DMS53 treated with DMSO at 0.1 percent for 48 hours (cell line): ENCODE data around the gene QRFP.
"Not testable (repeated sequence)": the region's sequence is repeated elsewhere in the genome, so short reads cannot be mapped to it uniquely, and the experiment has no call there.

Source experiments
- DNase-seq: peaks from one replicate; lab custom pipeline; 2025; ENCODE audit not compliant: unreplicated experiment; lab: John Stamatoyannopoulos, UW

QRFP gene

DNA sequence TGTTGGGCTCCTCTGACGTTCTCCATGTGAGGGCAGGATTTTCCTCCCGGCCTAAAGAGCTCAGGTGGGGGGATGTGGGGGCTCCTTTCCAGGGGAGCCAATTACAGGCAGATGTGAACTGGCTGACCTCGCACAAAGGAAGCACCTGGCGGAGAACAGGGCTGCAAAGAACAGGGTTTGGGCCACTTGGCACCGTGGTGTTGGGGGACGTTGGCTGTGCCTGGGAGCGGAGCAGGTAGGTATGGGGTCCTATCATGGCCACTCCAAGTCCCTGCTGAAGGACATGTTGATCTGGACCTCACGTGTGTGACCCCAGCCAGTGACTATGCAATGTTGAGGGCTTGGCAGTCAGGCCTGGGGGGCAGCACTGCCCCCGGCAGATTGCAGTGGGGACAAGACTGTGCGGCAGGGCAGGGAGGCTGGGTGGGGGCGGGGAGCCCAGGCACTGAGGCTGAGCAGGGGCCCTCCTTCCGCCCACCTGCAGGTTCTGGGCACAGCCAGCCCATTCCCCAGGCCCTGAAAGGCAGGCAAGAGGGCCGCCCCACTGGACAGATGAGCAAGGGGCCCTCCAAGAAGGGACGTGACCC, 23.0 kb upstream of the QRFP start:
- no peak for DNase-seq

DNA sequence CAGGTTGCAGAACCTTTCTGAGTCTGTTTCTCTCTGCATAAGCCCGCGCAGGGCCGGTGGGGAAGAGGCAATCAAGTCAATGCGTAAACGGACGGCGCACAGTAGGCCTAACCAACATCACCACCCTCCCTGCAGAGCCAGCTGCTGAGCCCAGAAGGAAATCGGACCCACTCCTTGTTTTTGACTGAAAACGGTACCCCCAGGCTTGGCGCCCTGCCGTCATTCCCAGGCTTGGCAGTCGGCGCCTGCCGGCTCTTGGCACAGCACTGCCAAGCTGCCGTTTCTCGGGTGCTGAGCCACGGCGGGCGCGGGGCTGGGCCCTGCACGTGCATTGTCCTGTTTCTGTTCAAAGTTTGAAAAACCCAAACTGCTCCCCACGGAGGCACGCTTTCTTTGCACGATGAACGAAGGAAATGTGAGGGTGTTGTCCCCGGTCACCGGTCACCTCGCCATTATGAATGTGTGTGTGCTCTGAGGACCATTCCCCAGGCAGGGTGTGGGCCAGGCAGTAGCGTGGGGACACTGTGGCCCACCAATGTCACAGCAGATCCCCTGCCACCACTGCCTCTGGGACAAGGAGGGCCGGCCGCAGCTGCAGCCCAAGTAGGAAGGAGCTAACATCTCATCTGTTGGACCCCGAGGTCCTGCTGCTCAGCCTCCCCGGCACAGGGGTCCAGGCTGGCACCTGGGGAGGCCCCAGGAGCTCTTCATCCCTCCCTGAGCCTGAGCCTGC, 22.4 kb upstream of the QRFP start:
- DNase-seq, result no peak

DNA sequence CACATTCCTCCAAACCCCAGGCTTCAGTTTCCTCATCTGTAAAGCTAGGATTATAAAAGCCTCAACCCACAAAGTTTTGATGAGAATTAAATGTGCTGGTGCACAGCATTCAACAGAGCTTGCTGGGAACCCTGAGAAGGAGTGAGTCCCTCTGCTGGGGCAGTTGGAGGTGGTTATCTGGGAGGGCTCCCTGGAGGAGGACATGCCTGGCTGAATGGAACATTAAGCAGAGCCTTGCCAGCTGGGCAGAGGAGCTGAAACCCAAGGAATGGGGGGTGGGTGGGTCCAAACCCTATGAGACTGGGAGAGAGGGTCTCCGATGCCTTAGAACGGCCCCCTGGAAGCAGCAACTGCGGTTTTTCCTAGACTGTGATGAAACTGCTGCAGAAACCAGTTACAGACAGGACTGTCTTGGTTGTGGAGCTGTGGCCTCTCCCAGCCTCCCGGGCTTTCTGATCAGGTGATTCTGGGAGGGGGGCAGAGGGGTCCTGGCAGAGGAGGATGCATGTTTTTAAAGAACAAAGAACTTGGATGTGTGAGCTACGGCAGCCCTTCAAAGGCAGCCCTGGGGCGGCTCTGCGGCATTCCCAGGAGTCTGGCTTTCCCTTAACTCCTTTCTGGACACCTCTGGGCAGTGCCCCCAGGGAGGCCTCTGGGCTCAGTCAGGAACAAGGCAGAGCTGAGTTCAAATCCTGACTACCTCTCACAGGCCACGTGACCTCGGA, 21.7 kb upstream of the QRFP start:
- DNase-seq, result no peak

DNA sequence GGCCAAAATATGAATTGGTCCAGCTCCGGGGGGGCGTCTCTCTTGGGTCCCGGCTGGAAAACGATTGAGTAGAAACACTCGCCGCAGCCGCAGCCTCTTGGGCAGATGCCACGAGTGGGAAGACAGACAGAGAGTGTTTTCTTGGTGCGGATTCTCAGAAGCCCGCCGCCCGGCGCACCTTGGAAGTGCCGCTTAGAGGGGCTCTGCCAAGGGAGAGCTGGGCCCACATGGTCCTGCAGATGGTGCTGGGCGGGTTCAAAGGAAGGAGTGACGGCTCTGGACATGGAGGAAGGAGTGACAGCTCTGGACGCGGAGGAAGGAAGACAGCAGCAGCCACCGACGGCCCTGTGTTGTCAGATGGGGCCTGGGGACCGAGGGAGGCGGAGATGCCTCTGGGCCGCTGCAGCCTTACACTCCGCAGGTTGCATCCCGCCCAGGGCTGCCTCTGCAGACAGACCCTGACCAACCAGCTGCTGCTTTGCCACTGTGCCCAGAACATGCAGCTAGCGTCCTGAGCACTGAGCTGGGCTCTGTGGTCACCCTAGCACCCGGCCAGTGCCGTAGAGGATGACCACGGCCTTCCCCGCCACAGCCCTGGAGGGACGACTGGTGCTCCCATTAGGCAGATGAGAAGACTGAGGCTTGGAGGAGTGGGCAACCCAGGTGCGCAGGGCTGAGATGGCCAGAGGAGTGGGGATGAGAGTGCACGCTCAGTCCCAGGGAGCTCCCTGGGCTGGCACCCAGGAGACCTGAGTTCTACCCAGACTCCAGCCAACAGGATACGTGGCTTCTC, 20.8 kb upstream of the QRFP start:
- no peak for DNase-seq

DNA sequence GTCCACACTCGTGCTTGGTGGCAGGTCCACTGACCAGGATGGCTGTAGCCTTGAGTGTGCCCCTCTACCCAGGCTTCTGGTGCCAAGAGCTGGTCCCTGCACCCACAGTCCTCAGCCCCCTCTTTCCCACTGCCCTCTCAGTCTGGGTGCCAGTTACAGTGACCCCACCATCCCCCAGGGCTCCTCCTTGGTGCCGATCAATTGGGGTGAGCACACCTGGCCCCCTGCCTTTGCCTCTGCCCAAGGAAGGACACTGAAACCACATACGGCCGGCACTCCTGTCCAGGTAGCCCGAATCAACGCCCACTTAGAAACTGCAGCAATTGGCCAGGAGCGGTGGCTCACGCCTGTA, 18.5 kb upstream of the QRFP start:
- no peak for DNase-seq

DNA sequence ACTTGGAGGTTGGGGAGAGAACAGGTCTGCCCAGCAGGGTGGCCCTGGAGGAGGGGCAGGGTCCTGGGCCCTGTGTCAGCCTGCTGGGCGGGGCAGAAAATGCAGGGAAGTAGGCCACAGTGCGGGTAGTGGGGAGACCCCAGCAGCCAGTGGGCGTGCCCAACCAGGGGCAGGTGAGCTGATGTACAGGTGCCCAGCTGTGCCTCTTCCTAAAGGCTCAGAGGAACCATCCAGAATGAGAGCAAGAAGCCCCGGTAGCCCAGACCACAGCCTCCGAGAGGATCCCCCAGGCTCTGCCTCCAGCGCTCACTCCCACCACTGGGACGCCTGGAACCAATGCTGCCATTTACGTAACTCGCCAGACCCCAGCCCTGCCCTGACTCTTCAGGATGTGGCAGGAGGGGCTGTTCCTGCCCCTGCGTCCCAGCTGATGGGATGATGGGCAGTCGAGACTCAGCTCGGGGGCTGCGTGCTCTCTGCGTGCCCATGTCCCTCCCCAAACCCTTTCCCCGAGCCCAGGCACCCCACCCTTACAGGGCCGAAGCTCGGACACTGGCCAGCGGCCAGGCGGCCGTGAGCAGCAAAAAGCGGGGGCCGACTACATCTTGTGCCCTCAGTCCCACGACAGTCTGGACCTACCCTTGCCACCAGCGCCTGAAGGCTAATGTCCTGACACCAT, 17.9 kb upstream of the QRFP start:
- DNase-seq, result no peak

DNA sequence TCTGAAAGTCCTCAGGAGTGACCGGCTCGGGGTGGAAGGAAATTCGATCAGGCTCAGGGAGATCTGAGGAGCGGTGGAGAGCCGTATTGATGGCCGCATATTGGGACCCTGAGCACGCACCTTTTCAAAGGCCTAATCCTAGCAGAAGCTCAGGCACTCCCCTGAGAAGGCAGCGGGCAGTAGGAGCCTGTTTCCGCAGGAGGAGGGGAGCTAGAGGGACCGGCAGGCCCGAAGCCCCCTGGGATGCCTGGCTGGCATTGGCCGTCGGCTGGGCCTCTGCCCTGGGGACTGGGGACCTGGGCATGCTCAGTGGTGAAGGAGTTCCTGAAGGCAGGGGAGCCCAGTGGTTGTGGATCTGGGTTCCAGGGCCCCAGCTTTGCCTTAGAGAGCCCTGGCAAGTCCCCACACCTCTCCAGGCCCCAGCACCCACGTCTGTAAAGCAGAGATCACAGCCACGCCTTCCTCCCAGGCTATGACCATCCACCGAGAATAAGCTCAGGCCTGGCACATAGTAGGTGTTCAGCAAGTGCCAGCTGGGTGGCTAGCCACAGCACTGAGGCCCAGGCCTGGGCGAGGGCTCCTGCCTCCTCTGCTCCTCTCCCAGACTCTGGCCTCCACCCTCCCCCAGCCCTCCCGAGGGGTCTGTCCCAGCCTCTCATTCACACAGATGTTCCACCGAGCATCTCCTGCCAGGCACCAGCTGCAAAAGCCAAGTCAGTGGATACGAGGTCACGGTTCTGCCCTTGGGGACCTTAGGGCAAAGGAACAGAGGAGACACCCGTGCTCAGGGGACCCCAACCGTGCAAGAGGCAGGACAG, 17.2 kb upstream of the QRFP start:
- no peak for DNase-seq

DNA sequence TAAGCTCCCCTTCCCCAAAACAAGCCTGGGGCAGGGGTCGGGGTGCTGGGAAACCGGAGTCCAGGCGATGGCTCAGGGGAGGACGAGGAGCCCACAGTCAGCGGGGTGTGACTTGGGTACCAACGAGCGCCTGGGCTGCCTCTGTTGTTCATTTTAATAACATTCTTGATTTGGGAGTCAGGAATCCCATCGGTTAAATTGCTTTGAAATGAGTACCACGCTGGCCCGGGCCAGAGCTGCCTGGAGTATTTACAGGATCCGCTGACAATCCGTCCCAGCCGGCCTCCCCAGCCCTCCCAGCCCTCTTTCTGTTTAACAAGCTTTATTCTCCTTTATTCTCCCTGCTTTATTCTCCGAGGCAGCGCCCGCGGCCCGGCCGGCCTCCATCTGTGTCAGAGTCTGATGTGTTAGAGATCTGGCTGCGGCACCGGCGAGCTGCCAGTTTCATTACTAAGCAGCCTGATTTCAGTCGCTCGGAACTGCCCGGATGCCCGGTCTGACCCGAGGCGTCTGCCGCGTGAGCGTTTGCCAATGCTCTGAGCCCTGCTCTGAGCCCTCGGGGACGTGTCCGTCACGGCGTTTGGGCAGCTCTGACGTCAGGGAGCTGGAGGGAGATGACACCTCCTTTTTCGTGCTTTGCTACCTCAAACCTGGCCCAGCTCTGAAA, 16.5 kb upstream of the QRFP start:
- peak; percentile 41 for DNase-seq

DNA sequence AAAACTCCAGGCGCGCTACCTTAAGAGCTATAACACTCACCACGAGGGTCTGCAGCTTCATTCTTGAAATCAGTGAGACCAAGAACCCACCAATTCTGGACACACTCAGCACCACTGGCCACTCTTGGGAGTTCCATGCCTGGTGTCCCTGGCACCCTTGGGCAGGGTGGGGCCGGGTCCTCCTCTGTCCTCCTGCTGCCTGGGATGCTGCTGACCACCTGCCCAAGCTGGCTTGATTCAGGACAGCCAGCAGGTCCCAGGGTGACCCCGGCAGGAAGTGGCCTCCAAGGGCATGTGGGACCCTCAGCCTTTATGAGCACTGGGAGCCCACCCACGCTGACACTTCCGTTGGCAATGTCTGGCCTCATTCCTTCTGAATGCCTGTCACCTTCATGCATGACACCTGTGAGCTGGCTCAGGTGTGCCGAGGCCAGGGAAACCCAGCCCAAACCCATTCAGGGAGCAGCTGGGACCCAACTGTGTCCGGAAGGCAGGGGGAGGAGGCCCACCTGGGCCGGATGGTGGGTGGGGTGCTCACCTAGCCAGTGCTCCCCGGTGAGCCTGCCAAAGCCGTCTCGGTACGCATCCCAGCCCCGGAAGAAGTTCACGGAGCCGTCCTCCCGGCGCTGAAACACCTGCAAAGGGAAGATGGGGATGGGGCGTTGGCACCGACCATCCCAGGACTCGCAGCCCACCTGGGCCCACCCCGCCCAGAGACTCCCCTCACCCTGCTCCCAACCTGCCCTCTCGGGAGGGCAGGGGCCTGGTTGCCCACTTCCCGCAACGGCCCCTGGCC, 14.8 kb upstream of the QRFP start:
- no peak for DNase-seq

DNA sequence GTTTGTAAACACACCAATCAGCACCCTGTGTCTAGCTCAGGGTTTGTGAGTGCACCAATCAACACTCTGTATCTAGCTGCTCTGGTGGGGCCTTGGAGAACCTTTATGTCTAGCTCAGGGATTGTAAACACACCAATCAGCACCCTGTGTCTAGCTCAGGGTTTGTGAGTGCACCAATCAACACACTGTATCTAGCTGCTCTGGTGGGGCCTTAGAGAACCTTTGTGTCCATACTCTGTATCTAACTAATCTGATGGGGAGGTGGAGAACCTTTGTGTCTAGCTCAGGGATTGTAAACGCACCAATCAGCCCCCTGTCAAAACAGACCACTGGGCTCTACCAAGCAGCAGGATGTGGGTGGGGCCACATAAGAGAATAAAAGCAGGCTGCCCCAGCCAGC, 14.1 kb upstream of the QRFP start:
- not testable (repeated sequence) for DNase-seq

DNA sequence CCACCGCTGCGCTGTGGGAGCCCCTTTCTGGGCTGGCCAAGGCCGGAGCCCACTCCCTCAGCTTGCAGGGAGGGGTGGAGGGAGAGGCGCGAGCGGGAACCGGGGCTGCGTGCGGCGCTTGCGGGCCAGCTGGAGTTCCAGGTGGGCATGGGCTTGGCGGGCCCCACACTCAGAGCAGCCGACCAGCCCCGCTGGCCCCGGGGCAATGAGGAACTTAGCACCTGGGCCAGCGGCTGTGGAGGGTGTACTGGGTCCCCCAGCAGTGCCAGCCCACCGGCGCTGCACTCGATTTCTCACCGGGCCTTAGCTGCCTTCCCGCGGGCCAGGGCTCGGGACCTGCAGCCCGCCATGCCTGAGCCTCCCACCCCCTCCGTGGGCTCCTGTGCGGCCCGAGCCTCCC, 13.4 kb upstream of the QRFP start:
- not testable (repeated sequence) for DNase-seq

DNA sequence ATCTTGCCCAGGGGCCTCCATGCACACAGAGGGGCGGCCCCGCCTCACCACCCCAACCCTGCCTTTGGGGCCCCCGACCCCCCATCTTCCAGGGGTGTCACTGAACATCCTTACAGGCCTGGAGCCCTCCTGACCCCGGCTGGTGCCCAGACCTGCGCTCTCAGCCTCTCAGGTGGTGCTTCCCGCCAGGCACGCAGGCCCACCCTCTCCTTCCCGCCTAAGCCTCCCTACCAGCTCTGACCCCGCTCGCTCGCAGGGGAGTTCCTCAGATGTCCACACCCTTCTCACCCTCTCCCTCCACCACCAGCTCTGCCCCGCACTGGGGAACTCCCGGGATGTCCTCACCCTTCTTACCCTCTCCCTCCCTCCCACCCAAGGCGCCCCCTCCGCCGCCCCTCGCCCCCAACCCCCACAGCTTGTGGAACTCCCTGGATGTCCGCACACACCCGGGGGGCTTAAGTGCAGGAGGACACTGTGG, 12.3 kb upstream of the QRFP start:
- no peak for DNase-seq

DNA sequence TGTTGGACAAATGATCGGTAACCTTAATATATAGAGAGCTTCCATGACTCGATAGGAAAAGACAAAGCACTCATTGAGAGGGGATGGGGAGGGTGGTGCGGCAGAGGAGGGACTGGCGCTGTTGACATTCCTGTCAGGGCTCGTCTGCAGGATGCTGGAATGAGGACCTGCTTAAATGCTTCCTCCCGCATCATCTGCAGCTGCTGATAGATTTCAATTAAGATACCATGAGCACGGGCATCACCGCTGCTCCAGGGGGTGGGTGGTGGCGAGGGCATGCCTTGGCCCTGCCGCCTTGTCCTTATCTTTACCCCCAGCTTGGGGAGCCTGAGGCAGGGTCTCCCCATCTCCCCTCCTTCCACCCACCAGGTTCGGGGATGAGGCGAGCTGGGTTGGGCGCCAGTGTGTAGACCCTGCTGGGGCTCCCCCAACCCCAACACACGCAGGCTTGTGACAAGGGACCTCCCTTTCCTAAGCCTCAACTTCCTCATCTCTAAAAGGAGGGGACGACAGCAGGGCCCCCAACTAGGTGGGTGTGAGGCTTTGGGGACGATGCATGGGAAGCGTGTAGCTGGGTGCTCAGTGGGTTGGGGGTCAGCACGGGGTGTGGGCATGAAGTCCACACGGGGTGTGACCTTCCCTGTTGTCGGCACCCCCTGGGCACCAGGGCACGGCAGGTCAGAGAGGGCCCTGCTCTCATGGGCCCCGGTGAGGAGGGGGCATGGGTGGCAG, 11.7 kb upstream of the QRFP start:
- no peak for DNase-seq

DNA sequence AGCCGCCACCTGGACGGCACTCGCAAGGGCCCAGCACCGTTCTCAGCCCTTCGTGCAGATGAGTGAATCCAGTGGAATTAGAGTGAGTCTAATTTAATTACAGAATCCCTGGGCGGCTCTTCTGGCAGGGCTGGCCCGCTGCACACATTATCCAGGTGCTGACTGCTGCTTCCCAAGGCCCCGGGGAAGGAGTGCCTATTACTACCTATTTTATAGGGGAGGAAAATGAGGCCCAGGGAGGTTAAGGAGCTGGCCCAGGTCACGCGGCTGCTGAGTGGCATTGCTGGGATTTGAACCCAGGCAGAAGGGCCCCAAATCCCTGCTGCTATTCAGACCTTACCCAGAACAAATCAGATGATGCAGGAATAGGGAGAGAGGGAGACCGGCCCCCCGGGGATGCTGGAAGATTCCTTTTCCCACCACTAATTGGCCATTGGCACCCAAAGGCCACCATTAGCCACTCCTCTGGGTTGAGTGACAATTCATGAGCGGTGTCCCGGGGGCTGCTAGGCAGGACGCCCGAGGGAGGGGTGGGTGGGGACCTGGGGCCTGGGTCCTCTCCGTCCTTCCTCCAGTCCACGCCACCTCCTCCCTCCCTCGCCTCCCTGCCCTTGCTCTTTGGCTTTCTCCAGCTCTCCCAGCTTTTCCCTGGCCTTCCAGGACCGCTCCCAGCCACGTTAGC, 10.3 kb upstream of the QRFP start:
- no peak for DNase-seq

DNA sequence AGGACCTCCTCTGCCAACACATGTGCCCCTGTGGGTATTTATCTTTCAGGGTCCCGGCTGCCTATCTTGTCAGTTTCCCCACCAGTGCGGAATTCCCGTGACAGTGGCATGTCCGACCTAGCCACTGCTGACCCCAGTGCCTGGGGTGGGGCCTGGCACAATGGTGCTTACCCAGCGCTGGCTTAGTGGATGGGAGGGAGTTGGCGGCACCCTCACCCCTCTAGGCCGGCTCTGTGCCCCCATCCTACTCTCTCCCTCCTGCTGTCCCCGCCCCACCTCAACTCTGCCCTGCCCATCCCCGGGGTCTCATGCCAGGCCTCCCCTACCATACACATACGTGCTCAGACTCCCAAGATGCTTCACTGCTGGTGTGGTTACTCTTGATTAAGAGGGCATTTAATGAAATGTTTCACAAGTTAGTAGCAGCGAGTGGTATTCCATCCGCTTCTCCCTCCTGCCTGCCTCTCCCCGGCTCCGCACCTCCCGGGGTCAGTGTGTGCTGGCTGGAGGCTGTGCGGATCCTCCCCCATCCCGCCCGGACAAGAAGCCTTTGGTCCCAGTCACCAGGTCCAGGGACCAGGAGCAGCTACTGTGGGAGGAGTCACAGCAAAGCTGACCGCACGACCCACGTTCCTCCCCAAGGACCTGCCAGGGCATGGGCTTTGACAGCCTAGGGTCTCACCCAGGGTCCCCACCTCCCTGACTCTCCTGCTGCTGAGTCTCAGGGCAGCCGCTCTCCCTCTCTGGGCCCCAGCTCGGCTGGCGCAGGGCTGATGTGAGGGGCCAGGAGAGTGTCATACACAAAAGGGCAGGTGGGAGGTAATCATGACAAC, 9.5 kb upstream of the QRFP start:
- no peak for DNase-seq

DNA sequence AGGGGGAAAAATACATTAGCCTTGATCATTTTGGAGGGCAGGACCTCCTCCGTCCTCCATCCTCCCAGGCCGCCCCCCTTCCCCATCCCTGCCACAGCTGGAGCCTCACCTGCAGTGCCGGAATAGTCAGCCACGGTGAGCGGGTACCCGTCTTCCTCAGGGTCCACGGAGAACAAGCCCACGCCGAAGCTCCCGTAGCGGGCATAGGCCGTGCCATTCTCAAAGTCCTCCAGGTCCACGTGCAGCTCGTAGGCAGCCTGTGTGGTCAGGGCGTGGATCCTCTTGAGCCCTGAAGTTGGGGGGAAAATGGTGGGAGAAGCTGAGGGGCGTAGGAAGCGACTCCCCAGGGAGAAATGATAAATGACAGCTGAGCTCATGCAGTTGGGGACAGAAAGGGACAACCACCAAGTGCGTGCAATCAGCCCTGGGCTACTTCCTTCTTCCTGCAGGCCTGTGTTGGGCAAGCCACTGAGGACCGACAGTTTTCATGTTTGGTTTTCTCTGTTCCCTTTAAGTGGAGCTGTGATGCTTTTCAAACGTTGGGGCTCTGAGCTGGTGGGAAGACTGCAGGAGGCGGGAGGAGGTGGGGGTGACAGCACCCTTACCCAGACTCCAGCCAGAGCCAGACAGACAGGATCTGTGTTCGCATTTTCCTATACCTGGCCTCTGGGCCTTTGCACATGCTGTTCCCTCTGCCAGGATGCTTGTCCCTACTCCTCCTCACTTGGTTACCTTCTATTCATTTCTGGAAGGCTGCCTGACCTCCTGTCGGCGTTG, 8.7 kb upstream of the QRFP start:
- no peak for DNase-seq
